Effector CD8-positive, alpha-beta T cell (primary cell): ENCODE results near the gene PSPN.
A peak's percentile ranks its signal among the peaks of the same experiment; 100 is the strongest.
"Not testable (repeated sequence)": the region's sequence is repeated elsewhere in the genome, so short reads cannot be mapped to it uniquely, and the experiment has no call there.

Experiments
- DNase-seq: peaks from one replicate; lab custom pipeline; 2025; lab: John Stamatoyannopoulos, UW

The PSPN gene

GRCh38 chr19:6373096-6373812 lies 2.5 kb downstream of the PSPN start:
- DNase-seq: peak; percentile 96

- peak; percentile 91 for DNase-seq
These were observed 3.1 kb downstream of the PSPN start, which contains the start of gene ALKBH7 for GRCh38 chr19:6372594-6373095. Gene ALKBH7 (plus strand): TSS chr19:6372794. CDS start chr19:6372821, 27 bp downstream.

- no peak for DNase-seq
These were observed 11.4 kb downstream of the PSPN start for GRCh38 chr19:6364353-6364752.

- DNase-seq: no peak
These were observed 13.4 kb downstream of the PSPN start for GRCh38 chr19:6362351-6362801.

GRCh38 chr19:6362027-6362350 lies 13.7 kb downstream of the PSPN start:
- DNase-seq: no peak

- DNase-seq: not testable (repeated sequence)
These were observed 14.9 kb downstream of the PSPN start for GRCh38 chr19:6360857-6361216.

- DNase-seq: not testable (repeated sequence)
These were observed 15.3 kb downstream of the PSPN start for GRCh38 chr19:6360445-6360844.

- no peak for DNase-seq
These were observed 16.0 kb downstream of the PSPN start for GRCh38 chr19:6359568-6360341.

- no peak for DNase-seq
These were observed 17.7 kb downstream of the PSPN start for GRCh38 chr19:6358003-6358402.

- no peak for DNase-seq
These were observed 18.6 kb downstream of the PSPN start for GRCh38 chr19:6357174-6357573.

GRCh38 chr19:6355321-6356040 lies 20.3 kb downstream of the PSPN start:
- DNase-seq: not testable (repeated sequence)

- DNase-seq: no peak
These were observed 21.5 kb downstream of the PSPN start for GRCh38 chr19:6354098-6354674.

- no peak for DNase-seq
These were observed 23.2 kb downstream of the PSPN start for GRCh38 chr19:6352381-6353165.

GRCh38 chr19:6350688-6351087 lies 25.0 kb downstream of the PSPN start:
- no peak for DNase-seq

- DNase-seq: not testable (repeated sequence)
These were observed 26.5 kb downstream of the PSPN start for GRCh38 chr19:6349271-6349670.

GRCh38 chr19:6343462-6343861 lies 32.3 kb downstream of the PSPN start:
- no peak for DNase-seq

GRCh38 chr19:6340493-6341201 lies 35.1 kb downstream of the PSPN start:
- no peak for DNase-seq

- no peak for DNase-seq
These were observed 41.0 kb downstream of the PSPN start for GRCh38 chr19:6334490-6335285.

GRCh38 chr19:6333439-6333838 lies 42.3 kb downstream of the PSPN start, which contains the start of gene ACER1:
Gene ACER1 (minus strand): TSS chr19:6333612. CDS start chr19:6333551, 61 bp downstream.
- no peak for DNase-seq

GRCh38 chr19:6326815-6327214 lies 48.9 kb downstream of the PSPN start:
- DNase-seq: no peak
